ENCODE data around the gene NUP35. TPM values are rescaled to one million over a fixed set of nuclear protein-coding genes. Genes with fewer than 3 reads are reported as not detected.
"Not testable (repeated sequence)": the region's sequence is repeated elsewhere in the genome, so short reads cannot be mapped to it uniquely, and the experiment has no call there.

NUP35 gene
- total RNA-seq, 2 donors from 2014 or later, result 4.0 to 6.2 TPM

DNA sequence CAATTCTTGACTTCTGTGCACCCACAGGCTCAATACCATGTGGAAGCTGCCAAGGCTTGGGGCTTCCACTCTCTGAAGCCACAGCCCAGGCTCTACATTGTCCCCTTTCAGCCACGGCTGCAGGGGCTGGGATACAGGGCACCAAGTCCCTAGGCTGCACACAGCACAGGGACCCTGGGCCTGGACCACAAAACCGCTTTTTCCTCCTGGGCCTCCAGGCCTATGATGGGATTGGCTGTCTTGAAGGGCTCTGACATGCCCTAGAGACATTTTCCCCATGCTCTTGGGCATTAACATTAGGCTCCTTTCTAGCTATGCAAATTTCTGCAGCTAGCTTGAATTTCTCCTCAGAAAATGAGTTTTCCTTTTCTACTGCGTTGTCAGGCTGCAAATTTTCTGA is 29.7 kb downstream of the NUP35 start:
- WGBS, 2 donors, result 91 to 98% methylated on average over 2 to 3 of the region's 3 CpGs
- Histone ChIP-seq H3K4me3 (no peak overlapping the region), H3K27me3 (no peaks in the 10 kb centered on the region), H3K9me3 (no peaks in the 10 kb centered on the region), H3K36me3 (replicated peaks in 1 of 2; ENCODE audit: insufficient read depth in 1 of 2, low read depth in 2 of 2) (peaks cover 0 to 3% of the 10 kb centered on the region in 2 donors), H3K27ac (no peak overlapping the region), H3K4me1 (no peaks in the 10 kb centered on the region)
- DNase-seq (no peak), ATAC-seq (no peak)
- intact Hi-C loops (cut with DNase I), result no loop called here
- TF ChIP-seq CTCF (IDR thresholded peaks at IDR 0.05), result no peak
- TF ChIP-seq POLR2A (IDR thresholded peaks at IDR 0.05), result no peak

GRCh38 chr2:183154772-183155171 is 30.5 kb downstream of the NUP35 start:
- H3K36me3 ChIP-seq (replicated peaks in 1 of 2; ENCODE audit: insufficient read depth in 1 of 2, low read depth in 2 of 2); H3K27me3 ChIP-seq; ATAC-seq; H3K9me3 ChIP-seq; intact Hi-C loops (cut with DNase I); DNase-seq; H3K4me1 ChIP-seq; H3K4me3 ChIP-seq; H3K27ac ChIP-seq: not testable (repeated sequence)
- 66 to 70% methylated on average over 4 of the region's 4 CpGs for WGBS, 2 donors

GRCh38 chr2:183157131-183157530 is 32.9 kb downstream of the NUP35 start:
- Histone ChIP-seq H3K4me1 (no peaks in the 10 kb centered on the region), H3K27me3 (no peaks in the 10 kb centered on the region), H3K36me3 (replicated peaks in 1 of 2; ENCODE audit: insufficient read depth in 1 of 2, low read depth in 2 of 2) (peaks cover 0 to 11% of the 10 kb centered on the region in 2 donors), H3K9me3 (no peaks in the 10 kb centered on the region), H3K27ac (no peak overlapping the region), H3K4me3 (no peak overlapping the region)
- DNase-seq (no peak), ATAC-seq (no peak)
- intact Hi-C loops (cut with DNase I), result no loop called here
- WGBS, 2 donors, result 74 to 76% methylated on average over 4 of the region's 4 CpGs
- no peak for TF ChIP-seq CTCF (IDR thresholded peaks at IDR 0.05)
- no peak for TF ChIP-seq POLR2A (IDR thresholded peaks at IDR 0.05)

- no peak overlapping the region for H3K4me3 ChIP-seq
- no peaks in the 10 kb centered on the region for H3K9me3 ChIP-seq
- no peak for ATAC-seq
- H3K27ac ChIP-seq, result no peak overlapping the region
- H3K36me3 ChIP-seq (replicated peaks in 1 of 2; ENCODE audit: insufficient read depth in 1 of 2, low read depth in 2 of 2), result peaks cover 0 to 14% of the 10 kb centered on the region in 2 donors
- DNase-seq, result no peak
- no peaks in the 10 kb centered on the region for H3K4me1 ChIP-seq
- no peaks in the 10 kb centered on the region for H3K27me3 ChIP-seq
- intact Hi-C loops (cut with DNase I), result no loop called here
- TF ChIP-seq POLR2A (IDR thresholded peaks at IDR 0.05), result no peak
- no peak for TF ChIP-seq CTCF (IDR thresholded peaks at IDR 0.05)
- WGBS, 2 donors, result 77 to 99% methylated on average over 4 of the region's 4 CpGs
Observed at GRCh38 chr2:183162362-183162761, 38.1 kb downstream of the NUP35 start.

DNA sequence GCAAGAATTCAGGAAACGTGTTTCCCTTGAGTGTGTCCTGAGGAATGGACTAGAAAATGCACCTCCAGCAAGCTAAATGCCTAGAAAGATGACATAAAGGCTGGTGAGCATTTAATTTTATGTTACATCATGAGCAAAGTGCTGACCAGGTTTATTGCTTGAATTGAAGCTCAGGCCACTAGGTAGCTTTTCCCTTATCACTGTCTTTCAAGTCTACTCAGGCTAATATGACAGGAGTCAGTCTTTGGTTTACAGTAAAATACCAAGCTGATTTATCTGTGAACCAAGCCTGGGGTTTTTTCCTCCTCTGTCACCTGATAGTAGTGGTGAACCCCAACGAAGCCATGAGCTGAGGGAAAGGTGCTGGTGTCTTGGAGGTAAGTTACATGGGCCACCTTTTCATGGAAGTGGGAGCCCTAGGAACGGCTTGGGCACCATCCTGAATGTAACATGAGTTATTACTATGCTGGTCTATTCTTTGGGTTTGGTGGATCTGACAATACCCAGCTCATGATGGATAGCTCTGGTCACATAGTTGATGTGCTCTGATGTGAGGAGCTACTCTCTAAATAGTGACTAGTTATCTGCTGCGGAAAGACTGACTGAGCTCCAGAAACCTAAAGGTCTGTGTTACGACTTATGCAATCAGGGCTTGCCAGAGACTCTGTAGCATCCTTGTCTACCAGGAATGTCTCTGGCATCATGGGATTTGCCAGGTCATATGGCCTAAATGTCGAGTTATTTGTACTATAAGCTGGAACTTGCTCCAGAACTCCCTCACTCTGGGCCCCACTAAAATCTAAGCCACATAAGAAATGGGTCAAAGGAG is 39.8 kb downstream of the NUP35 start:
- 79 to 89% methylated on average over 6 of the region's 6 CpGs for WGBS, 2 donors
- Histone ChIP-seq H3K4me3 (no peak overlapping the region), H3K27me3 (no peaks in the 10 kb centered on the region), H3K27ac (no peak overlapping the region), H3K36me3 (replicated peaks in 1 of 2; ENCODE audit: insufficient read depth in 1 of 2, low read depth in 2 of 2) (peaks cover 0 to 14% of the 10 kb centered on the region in 2 donors), H3K4me1 (no peaks in the 10 kb centered on the region), H3K9me3 (no peaks in the 10 kb centered on the region)
- no peak for TF ChIP-seq CTCF (IDR thresholded peaks at IDR 0.05)
- no peak for TF ChIP-seq POLR2A (IDR thresholded peaks at IDR 0.05)
- ATAC-seq (no peak), DNase-seq (no peak)
- intact Hi-C loops (cut with DNase I), result no loop called here
